ENCODE measurements around the gene B4GALNT2.

B4GALNT2 gene

DNA sequence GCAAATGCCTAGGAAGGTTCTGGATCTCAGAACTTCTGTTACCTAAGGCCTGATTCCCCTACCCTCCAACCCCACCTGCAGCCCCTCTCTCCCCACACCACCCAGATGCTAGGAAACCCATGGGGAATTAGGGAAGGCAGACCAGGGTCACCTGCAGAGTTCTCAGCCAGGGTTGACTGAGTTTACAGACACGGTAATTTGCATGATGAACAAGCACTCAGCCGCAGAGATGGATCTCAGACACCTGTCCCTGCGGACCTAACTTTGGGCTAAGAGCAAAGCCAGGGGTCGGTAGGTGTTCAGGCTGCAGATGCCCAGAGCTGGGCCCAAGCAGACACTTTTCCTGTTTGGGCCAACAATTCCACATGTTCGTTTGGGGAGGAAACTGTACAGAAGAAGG is 80.8 kb downstream of the B4GALNT2 start:
- H3K27ac ChIP-seq (ENCODE audit: low read length): no peak overlapping the region

DNA sequence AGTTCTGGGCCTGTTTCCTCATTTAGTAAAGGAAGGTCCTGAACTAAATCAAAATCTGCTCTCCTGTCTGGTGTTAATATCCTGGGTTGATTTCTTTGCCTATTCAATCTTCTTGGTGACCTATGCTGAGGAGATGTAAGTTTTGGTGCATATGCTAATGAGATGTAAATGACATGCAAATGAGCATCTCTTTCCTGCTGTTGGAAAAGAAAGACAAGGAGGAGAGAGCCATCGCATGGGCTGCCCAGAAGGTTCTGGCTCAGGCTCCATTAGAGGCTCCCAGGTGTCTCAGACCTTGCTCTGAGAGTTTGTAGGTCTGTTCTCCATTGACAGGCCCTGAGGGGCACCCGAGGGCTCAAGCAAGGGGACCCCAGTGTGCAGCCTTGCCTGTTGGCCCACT is 81.3 kb downstream of the B4GALNT2 start:
- no peaks in the 10 kb centered on the region for H3K79me2 ChIP-seq (ENCODE audit: low read length)
- no peak for DNase-seq
- no peak overlapping the region for H3K4me3 ChIP-seq (ENCODE audit: low read length)
- H3K27me3 ChIP-seq (replicated peaks; ENCODE audit: insufficient read depth, low read length): peaks cover 54% of the 10 kb centered on the region
- H3F3A ChIP-seq (ENCODE audit: insufficient read depth, low read length): no peaks in the 10 kb centered on the region
- H3K9me3 ChIP-seq (replicated peaks; ENCODE audit: insufficient read depth, low read length): no peaks in the 10 kb centered on the region
- no peak for TF ChIP-seq EZH2phosphoT487 (IDR thresholded peaks at IDR 0.05; ENCODE audit: low read length)
- TF ChIP-seq EZH2 (optimal IDR thresholded peaks at IDR 0.05; ENCODE audit: low read depth, low read length): no peak
- TF ChIP-seq, protein P1, sequence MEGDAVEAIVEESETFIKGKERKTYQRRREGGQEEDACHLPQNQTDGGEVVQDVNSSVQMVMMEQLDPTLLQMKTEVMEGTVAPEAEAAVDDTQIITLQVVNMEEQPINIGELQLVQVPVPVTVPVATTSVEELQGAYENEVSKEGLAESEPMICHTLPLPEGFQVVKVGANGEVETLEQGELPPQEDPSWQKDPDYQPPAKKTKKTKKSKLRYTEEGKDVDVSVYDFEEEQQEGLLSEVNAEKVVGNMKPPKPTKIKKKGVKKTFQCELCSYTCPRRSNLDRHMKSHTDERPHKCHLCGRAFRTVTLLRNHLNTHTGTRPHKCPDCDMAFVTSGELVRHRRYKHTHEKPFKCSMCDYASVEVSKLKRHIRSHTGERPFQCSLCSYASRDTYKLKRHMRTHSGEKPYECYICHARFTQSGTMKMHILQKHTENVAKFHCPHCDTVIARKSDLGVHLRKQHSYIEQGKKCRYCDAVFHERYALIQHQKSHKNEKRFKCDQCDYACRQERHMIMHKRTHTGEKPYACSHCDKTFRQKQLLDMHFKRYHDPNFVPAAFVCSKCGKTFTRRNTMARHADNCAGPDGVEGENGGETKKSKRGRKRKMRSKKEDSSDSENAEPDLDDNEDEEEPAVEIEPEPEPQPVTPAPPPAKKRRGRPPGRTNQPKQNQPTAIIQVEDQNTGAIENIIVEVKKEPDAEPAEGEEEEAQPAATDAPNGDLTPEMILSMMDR (IDR thresholded peaks at IDR 0.05; ENCODE audit: low read length): no peak
- no peak overlapping the region for H3K9ac ChIP-seq (ENCODE audit: low read length)
- no peaks in the 10 kb centered on the region for H3K36me3 ChIP-seq (replicated peaks; ENCODE audit: insufficient read depth, low read length)
- H3K27ac ChIP-seq (ENCODE audit: low read length): no peak overlapping the region
- H3K9me2 ChIP-seq (replicated peaks; ENCODE audit: insufficient read depth, low read length): no peaks in the 10 kb centered on the region
- H4K20me1 ChIP-seq (ENCODE audit: insufficient read depth, low read length): no peaks in the 10 kb centered on the region
- H3K4me2 ChIP-seq (ENCODE audit: low read depth, low read length): no peak overlapping the region
- H3K4me1 ChIP-seq (ENCODE audit: low read length): no peaks in the 10 kb centered on the region
- no peak overlapping the region for H2AFZ ChIP-seq (ENCODE audit: low read length)

More for the DNA sequence above, 80.8 kb downstream of the B4GALNT2 start:
- no peaks in the 10 kb centered on the region for H3K4me1 ChIP-seq (ENCODE audit: low read length)
- H3K9me2 ChIP-seq (replicated peaks; ENCODE audit: insufficient read depth, low read length): no peaks in the 10 kb centered on the region
- DNase-seq: no peak
- peaks cover 58% of the 10 kb centered on the region for H3K27me3 ChIP-seq (replicated peaks; ENCODE audit: insufficient read depth, low read length)
- TF ChIP-seq EZH2 (optimal IDR thresholded peaks at IDR 0.05; ENCODE audit: low read depth, low read length) (no peak), EZH2phosphoT487 (IDR thresholded peaks at IDR 0.05; ENCODE audit: low read length) (no peak)
- TF ChIP-seq, protein P1 (IDR thresholded peaks at IDR 0.05; ENCODE audit: low read length): no peak
- no peak overlapping the region for H3K4me2 ChIP-seq (ENCODE audit: low read depth, low read length)
- H4K20me1 ChIP-seq (ENCODE audit: insufficient read depth, low read length): no peaks in the 10 kb centered on the region
- no peaks in the 10 kb centered on the region for H3K9me3 ChIP-seq (replicated peaks; ENCODE audit: insufficient read depth, low read length)
- H3K79me2 ChIP-seq (ENCODE audit: low read length): no peaks in the 10 kb centered on the region
- no peak overlapping the region for H2AFZ ChIP-seq (ENCODE audit: low read length)
- H3F3A ChIP-seq (ENCODE audit: insufficient read depth, low read length): no peaks in the 10 kb centered on the region
- no peak overlapping the region for H3K9ac ChIP-seq (ENCODE audit: low read length)
- no peaks in the 10 kb centered on the region for H3K36me3 ChIP-seq (replicated peaks; ENCODE audit: insufficient read depth, low read length)
- no peak overlapping the region for H3K4me3 ChIP-seq (ENCODE audit: low read length)

DNA sequence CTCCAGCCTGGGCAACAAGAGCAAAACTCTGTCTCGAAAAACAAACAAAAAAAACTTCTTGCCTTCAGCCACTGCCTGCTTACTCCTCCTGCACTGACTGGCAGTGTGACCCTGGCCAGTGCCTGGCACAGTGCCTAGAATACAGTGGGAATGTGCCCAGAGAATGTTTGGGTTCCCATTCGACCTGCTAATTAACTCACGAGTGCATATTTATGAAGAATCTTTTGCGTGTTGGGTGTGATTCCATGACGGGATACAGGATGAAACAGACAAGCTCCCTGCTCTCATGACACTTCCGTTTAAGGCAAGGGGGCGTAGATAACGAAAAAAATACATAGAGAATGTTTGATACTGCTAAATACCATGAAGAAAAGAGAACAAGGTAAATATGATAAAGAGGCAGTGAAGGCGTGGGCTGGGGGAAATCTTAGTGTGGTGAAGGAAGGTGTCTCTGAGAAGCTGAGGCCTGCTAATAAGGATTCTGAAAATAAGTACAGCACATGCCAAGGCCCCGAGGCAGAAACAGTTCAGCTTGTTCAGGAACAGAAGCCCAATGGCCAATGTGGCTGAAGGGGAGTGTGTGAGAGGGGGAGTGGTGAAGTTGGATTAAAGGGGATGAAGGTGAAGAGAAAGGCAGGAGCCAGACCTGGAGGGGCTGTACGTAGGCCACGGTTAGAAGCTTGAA is 82.2 kb downstream of the B4GALNT2 start:
- Histone ChIP-seq H3K4me2 (ENCODE audit: low read depth, low read length) (no peak overlapping the region), H3K4me3 (ENCODE audit: low read length) (no peak overlapping the region), H3K9me2 (replicated peaks; ENCODE audit: insufficient read depth, low read length) (no peaks in the 10 kb centered on the region), H3K79me2 (ENCODE audit: low read length) (no peaks in the 10 kb centered on the region), H3K27me3 (replicated peaks; ENCODE audit: insufficient read depth, low read length) (peaks cover 48% of the 10 kb centered on the region), H3K36me3 (replicated peaks; ENCODE audit: insufficient read depth, low read length) (no peaks in the 10 kb centered on the region), H2AFZ (ENCODE audit: low read length) (no peak overlapping the region), H3K27ac (ENCODE audit: low read length) (no peak overlapping the region), H4K20me1 (ENCODE audit: insufficient read depth, low read length) (no peaks in the 10 kb centered on the region), H3F3A (ENCODE audit: insufficient read depth, low read length) (no peaks in the 10 kb centered on the region), H3K4me1 (ENCODE audit: low read length) (no peaks in the 10 kb centered on the region), H3K9me3 (replicated peaks; ENCODE audit: insufficient read depth, low read length) (no peaks in the 10 kb centered on the region), H3K9ac (ENCODE audit: low read length) (no peak overlapping the region)
- no peak for DNase-seq
- TF ChIP-seq, protein P1 (IDR thresholded peaks at IDR 0.05; ENCODE audit: low read length): no peak
- TF ChIP-seq EZH2 (optimal IDR thresholded peaks at IDR 0.05; ENCODE audit: low read depth, low read length): no peak
- TF ChIP-seq EZH2phosphoT487 (IDR thresholded peaks at IDR 0.05; ENCODE audit: low read length): no peak

All from MM.1S (cell line).